WI38 (cell line): ENCODE measurements around the gene MAP2K6.

Source experiments
- H3K4me3 ChIP-seq: 2 replicates; pipeline ENCODE4 v1.5.1; 2011; ENCODE audit warnings: low read depth, mild to moderate bottlenecking, control low read depth, low read length
- CTCF ChIP-seq: IDR thresholded peaks from 2 replicates; pipeline ENCODE4 v1.5.1; 2012; ENCODE audit warnings: low read depth, mild to moderate bottlenecking, control low read depth, low read length

The MAP2K6 gene

GRCh38 chr17:69425978-69426377, 11.5 kb downstream of the MAP2K6 start:
- no peak overlapping the region for H3K4me3 ChIP-seq
- no peak for TF ChIP-seq CTCF

DNA sequence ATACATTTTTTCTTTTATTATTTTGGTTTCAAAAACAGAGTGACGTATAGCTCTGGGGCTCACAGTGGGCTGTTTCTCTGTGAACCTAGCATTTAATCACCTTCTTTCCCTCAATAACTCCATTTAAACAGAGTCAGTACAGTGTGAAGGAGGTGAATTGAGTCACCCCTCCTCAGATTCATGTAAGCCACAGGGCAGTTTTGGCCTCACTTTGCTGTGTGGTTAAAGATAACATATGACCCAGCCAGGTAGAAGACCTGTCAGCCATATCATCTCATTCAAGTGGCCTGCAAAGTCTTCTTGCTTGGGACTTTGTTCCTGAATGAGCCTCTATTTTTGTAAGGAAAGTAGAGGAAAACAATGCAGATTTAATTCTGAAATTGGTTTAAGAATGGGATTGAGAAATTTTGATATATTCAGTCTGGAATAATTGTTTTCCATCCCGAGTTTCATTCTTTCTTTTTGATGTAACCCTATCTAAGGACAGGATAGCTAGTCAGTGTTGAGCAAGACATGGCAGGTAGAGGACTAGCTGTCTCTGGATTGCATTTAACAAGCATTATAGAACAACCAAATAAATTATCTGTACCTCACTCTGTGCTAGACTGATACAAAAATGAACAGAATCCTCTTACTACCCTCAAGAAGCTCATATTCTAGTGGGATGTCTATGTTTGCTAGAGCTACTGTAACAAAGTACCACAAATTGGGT, 13.1 kb downstream of the MAP2K6 start:
- H3K4me3 ChIP-seq = no peak overlapping the region
- no peak for TF ChIP-seq CTCF

DNA sequence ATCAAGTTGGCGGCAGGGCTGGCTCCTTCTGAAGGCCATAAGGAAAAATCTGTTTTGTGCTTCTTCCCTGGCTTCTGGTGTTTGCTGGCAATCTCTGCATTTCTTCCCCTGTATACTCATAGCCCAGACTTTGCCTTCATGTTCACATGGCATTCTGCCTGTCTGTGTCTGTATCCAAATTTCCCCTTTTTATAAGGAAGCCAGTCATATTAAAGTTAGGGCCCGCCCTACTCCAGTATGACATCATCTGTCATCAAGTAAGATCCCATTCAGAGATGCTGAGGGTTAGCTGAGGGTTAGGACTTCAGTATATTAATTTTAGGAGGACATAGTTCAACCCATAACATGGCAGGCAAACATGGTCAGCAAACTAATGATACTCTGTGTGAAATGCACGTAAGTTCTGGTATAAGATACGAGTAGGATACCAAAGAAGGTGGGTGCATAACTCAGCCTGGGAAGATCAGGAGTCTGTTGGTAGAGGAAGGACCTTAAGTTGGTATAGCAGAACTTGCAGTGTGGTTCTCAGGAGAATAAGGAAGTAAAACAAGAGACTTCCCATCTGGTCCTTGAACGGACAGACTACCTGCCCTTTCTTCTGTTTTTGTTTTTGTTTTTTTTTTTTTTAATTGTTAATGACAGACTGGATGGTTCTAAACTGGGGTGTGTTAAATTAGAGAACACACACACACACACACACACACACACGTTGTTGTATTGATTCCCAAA, 13.9 kb downstream of the MAP2K6 start:
- TF ChIP-seq CTCF = no peak
- H3K4me3 ChIP-seq = no peak overlapping the region

DNA sequence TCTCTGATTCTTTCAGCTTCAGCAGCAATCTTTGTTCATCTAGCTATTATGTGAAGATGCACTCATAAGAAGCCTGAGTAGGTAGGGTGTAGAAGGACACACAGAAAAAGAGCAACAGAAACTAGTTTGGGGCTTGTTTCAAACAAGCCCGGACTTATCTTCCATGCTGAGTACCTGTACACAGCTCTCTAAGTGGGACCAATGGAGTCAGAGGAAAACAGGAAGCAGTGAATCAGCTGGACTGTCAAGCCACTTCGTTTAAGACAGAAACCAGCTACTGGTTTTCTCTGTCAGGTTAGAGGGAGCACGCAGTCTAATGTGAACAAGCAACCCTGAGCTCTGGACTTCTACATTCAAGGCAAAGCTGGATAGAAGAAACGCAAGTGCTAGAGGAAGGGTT, 16.0 kb downstream of the MAP2K6 start:
- H3K4me3 ChIP-seq = no peak overlapping the region
- no peak for TF ChIP-seq CTCF

DNA sequence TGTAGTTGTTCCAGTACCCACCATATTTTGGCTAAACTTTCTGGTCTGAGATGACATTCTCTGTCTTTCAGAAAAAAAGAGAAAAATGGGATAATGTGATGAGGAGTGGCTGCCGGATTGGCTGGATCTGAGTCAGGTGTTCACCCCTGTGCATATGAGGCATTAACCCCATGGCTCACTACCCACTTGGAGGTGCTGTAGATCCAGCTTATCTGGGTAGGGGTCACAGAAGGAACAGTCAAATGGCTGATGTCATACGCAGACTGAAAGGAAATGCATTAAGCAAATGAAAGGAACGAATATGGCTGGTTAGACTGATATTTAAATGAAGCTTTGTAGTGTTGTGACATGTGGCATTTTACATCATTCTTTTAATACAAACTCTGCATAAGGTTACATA, 17.3 kb downstream of the MAP2K6 start:
- TF ChIP-seq CTCF = no peak
- H3K4me3 ChIP-seq = no peak overlapping the region

DNA sequence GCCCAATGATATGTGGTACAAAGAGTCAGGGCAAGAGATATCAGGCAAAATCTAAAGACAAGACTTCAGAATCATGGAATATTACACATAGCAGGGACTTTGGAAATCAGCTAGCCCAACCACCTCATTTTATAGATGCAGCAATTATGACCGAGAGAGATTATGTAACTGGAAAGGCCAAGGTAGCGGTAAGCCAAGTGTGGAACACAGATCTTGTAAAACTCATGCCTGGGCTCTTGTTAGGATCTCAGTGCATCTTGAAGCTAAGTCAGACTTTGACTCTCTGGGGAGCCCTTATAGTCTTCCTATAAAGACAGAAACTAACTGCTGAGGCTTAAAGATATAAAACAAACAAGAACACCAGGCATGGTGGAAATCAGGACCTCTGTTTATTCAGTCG, 18.6 kb downstream of the MAP2K6 start:
- H3K4me3 ChIP-seq = no peak overlapping the region
- no peak for TF ChIP-seq CTCF

GRCh38 chr17:69434164-69434579, 19.7 kb downstream of the MAP2K6 start:
- H3K4me3 ChIP-seq = no peak overlapping the region
- no peak for TF ChIP-seq CTCF
